ENCODE measurements around the gene LIN28A.

LIN28A gene

DNA sequence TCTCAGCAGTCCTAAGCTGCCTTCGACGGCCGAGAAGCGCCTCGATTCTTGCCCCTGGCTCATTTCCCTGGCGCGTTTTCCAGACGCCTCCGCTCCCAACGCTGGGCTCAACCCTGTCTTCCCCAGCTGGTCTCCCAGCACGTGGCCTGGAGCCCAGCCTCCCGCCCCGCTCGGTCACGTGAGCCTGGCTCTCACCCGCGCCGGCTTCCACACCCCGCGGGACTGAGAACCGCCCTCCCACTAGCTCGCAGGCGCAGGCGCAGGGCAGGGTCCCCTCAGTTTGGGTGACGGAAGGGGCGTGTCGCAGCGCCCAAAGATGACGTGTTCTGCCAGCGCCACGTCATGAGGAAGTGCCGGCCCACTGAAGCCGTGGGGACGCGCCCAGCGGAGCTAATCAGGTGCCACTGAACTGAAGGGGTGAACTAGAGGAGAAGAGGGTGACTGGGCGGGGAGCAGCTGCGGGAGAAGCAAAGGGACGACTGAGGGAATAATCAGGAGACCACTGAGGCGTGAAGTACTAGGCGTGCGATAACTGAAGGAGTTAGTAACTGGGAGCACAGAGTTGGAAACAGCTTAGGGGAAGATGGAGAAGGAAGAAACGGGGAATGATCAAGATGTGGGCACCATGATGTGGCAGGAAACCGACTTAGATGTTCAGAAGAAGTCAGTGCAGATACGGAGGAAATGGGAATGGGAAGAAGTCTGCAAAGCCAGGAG, 21.5 kb downstream of the LIN28A start, which contains the start of gene DHDDS:
Gene DHDDS, plus strand, starts transcription at position 343 of the 717 bp plus-strand sequence. CDS start 625 bp downstream, outside the sequence.
- Histone ChIP-seq H2BK12ac (ENCODE audit: low read length) (no peak within 1 kb of the TSS), H2BK120ac (ENCODE audit: low read depth, low read length) (no peak within 1 kb of the TSS), H3K23ac (ENCODE audit: low read depth, low read length, poor library complexity) (peak within 1 kb of the TSS; percentile 90), H3K4me3 (ENCODE audit: low read length in 2 of 2) (peak within 1 kb of the TSS; percentile 64 to 88), H4K91ac (ENCODE audit: low read depth, low read length, poor library complexity) (no peak within 1 kb of the TSS), H3K27me3 (ENCODE audit: control insufficient read depth in 3 of 3, insufficient read depth in 3 of 3, low read depth in 1 of 3, low read length in 3 of 3) (no peaks in the 10 kb centered on the region), H3K79me1 (ENCODE audit: low read depth, low read length) (no peaks in the 10 kb centered on the region), H2AK5ac (ENCODE audit: low read depth, low read length) (no peak within 1 kb of the TSS), H3K18ac (ENCODE audit: low read length) (peak within 1 kb of the TSS; percentile 86), H2AFZ (ENCODE audit: low read length) (peak within 1 kb of the TSS; percentile 86), H3K36me3 (replicated peaks in 1 of 2; ENCODE audit: control insufficient read depth in 2 of 2, insufficient read depth in 2 of 2, low read length in 2 of 2) (peaks cover 12 to 53% of the 10 kb centered on the region in 2 donors), H2BK5ac (ENCODE audit: low read length) (peak within 1 kb of the TSS; percentile 97), H3K27ac (replicated peaks; ENCODE audit: low read length) (peak within 1 kb of the TSS; percentile 98), H4K8ac (ENCODE audit: low read depth, low read length) (no peak within 1 kb of the TSS), H3K4ac (ENCODE audit: low read length) (peak within 1 kb of the TSS; percentile 24), H3K4me1 (ENCODE audit: control insufficient read depth in 2 of 2, insufficient read depth in 1 of 2, low read depth in 1 of 2, low read length in 2 of 2) (peaks cover 10 to 17% of the 10 kb centered on the region in 2 donors), H3K9ac (ENCODE audit: low read depth, low read length, poor library complexity) (peak within 1 kb of the TSS; percentile 67), H2BK15ac (ENCODE audit: low read length) (no peak within 1 kb of the TSS), H3K14ac (ENCODE audit: low read length) (no peak within 1 kb of the TSS), H3K4me2 (ENCODE audit: insufficient read depth, low read length, poor library complexity, severe bottlenecking) (peak within 1 kb of the TSS; percentile 55), H3K9me3 (replicated peaks in 1 of 2; ENCODE audit: control insufficient read depth in 2 of 2, insufficient read depth in 1 of 2, low read depth in 1 of 2, low read length in 2 of 2) (no peaks in the 10 kb centered on the region)
- DNase-seq (ENCODE audit: low spot score) = peak; percentile 95
- WGBS, 2 donors (ENCODE audit: extremely low coverage in 2 of 2, insufficient read length in 2 of 2, insufficient replicate concordance in 1 of 2) = no CpG with 5 or more reads among the region's 45 CpGs

DNA sequence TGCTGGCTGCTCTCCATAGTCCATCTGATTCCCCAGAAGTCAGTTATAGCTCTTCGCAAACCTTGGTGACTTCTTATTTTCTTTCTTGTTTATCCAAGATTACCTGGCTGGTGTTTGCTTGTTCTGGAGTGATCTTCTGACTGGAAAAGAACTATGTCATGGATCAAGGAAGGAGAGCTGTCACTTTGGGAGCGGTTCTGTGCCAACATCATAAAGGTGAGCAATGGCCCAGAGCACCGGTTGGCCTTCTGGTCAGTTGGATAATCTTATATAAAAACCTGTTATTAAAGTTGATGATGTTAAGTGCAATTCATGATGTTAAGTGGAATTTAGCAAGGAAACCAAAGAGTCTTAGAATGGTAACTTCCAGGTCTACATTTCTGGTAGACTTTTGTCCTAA, 22.2 kb downstream of the LIN28A start:
- H3K36me3 ChIP-seq (replicated peaks in 1 of 2; ENCODE audit: control insufficient read depth in 2 of 2, insufficient read depth in 2 of 2, low read length in 2 of 2) = peaks cover 8 to 49% of the 10 kb centered on the region in 2 donors
- H3K18ac ChIP-seq (ENCODE audit: low read length) = no peak overlapping the region
- no peak overlapping the region for H3K4ac ChIP-seq (ENCODE audit: low read length)
- no peak overlapping the region for H3K14ac ChIP-seq (ENCODE audit: low read length)
- H2BK120ac ChIP-seq (ENCODE audit: low read depth, low read length) = no peak overlapping the region
- H3K4me3 ChIP-seq (ENCODE audit: low read length in 2 of 2) = peak overlapping the region; percentile 64 to 88
- no peaks in the 10 kb centered on the region for H3K27me3 ChIP-seq (ENCODE audit: control insufficient read depth in 3 of 3, insufficient read depth in 3 of 3, low read depth in 1 of 3, low read length in 3 of 3)
- H3K27ac ChIP-seq (replicated peaks; ENCODE audit: low read length) = no peak overlapping the region
- H3K9me3 ChIP-seq (replicated peaks in 1 of 2; ENCODE audit: control insufficient read depth in 2 of 2, insufficient read depth in 1 of 2, low read depth in 1 of 2, low read length in 2 of 2) = no peaks in the 10 kb centered on the region
- no peak for DNase-seq (ENCODE audit: low spot score)
- H3K23ac ChIP-seq (ENCODE audit: low read depth, low read length, poor library complexity) = no peak overlapping the region
- H2AK5ac ChIP-seq (ENCODE audit: low read depth, low read length) = no peak overlapping the region
- H4K8ac ChIP-seq (ENCODE audit: low read depth, low read length) = no peak overlapping the region
- WGBS, 2 donors (ENCODE audit: extremely low coverage in 2 of 2, insufficient read length in 2 of 2, insufficient replicate concordance in 1 of 2) = no CpG with 5 or more reads among the region's 3 CpGs
- no peak overlapping the region for H2BK15ac ChIP-seq (ENCODE audit: low read length)
- no peaks in the 10 kb centered on the region for H3K79me1 ChIP-seq (ENCODE audit: low read depth, low read length)
- no peak overlapping the region for H2BK12ac ChIP-seq (ENCODE audit: low read length)
- peaks cover 10 to 12% of the 10 kb centered on the region in 2 donors for H3K4me1 ChIP-seq (ENCODE audit: control insufficient read depth in 2 of 2, insufficient read depth in 1 of 2, low read depth in 1 of 2, low read length in 2 of 2)
- no peak overlapping the region for H3K9ac ChIP-seq (ENCODE audit: low read depth, low read length, poor library complexity)
- H4K91ac ChIP-seq (ENCODE audit: low read depth, low read length, poor library complexity) = no peak overlapping the region
- H3K4me2 ChIP-seq (ENCODE audit: insufficient read depth, low read length, poor library complexity, severe bottlenecking) = peak overlapping the region; percentile 55
- H2BK5ac ChIP-seq (ENCODE audit: low read length) = no peak overlapping the region
- peak overlapping the region; percentile 86 for H2AFZ ChIP-seq (ENCODE audit: low read length)

DNA sequence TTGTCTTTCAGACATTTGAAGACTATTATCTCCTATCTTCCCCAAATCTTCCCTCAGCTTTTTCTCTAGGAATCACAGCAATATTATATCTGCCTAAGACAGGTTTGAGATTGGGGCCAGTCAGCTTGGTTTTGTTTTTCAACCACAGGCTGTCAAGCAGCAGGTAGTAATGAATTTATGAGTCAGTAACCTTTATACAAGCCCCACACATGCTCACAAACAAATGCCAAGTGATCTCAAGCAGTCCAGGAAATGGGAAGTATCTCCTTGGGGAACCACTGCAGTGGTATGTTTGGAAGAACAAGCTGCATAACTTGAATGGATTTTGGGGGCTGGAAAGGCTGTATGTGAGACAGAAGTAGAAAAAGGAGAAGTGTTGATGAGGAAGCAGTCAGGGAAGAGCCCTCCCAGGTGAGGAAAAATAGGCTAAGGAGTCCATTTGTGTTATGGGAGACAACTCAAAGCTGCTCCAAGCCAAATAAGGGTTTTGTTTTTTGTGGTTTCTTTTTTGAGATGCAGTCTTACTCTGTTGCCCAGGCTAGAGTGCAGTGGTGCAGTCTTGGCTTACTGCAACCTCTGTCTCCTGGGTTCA, 23.6 kb downstream of the LIN28A start:
- H3K79me1 ChIP-seq (ENCODE audit: low read depth, low read length) = no peaks in the 10 kb centered on the region
- peaks cover 14 to 50% of the 10 kb centered on the region in 2 donors for H3K36me3 ChIP-seq (replicated peaks in 1 of 2; ENCODE audit: control insufficient read depth in 2 of 2, insufficient read depth in 2 of 2, low read length in 2 of 2)
- H3K27ac ChIP-seq (replicated peaks; ENCODE audit: low read length) = no peak overlapping the region
- H3K4me3 ChIP-seq (ENCODE audit: low read length in 2 of 2) = no peak overlapping the region
- H3K23ac ChIP-seq (ENCODE audit: low read depth, low read length, poor library complexity) = no peak overlapping the region
- no peak overlapping the region for H4K8ac ChIP-seq (ENCODE audit: low read depth, low read length)
- no peak overlapping the region for H2AFZ ChIP-seq (ENCODE audit: low read length)
- H3K9me3 ChIP-seq (replicated peaks in 1 of 2; ENCODE audit: control insufficient read depth in 2 of 2, insufficient read depth in 1 of 2, low read depth in 1 of 2, low read length in 2 of 2) = no peaks in the 10 kb centered on the region
- no peak overlapping the region for H2BK12ac ChIP-seq (ENCODE audit: low read length)
- no peak overlapping the region for H2BK15ac ChIP-seq (ENCODE audit: low read length)
- H2BK5ac ChIP-seq (ENCODE audit: low read length) = no peak overlapping the region
- H3K9ac ChIP-seq (ENCODE audit: low read depth, low read length, poor library complexity) = no peak overlapping the region
- no peak overlapping the region for H2BK120ac ChIP-seq (ENCODE audit: low read depth, low read length)
- H3K4me2 ChIP-seq (ENCODE audit: insufficient read depth, low read length, poor library complexity, severe bottlenecking) = no peak overlapping the region
- H3K14ac ChIP-seq (ENCODE audit: low read length) = no peak overlapping the region
- no peak for DNase-seq (ENCODE audit: low spot score)
- no peak overlapping the region for H3K4ac ChIP-seq (ENCODE audit: low read length)
- no peak overlapping the region for H4K91ac ChIP-seq (ENCODE audit: low read depth, low read length, poor library complexity)
- peaks cover 9 to 10% of the 10 kb centered on the region in 2 donors for H3K4me1 ChIP-seq (ENCODE audit: control insufficient read depth in 2 of 2, insufficient read depth in 1 of 2, low read depth in 1 of 2, low read length in 2 of 2)
- H3K27me3 ChIP-seq (ENCODE audit: control insufficient read depth in 3 of 3, insufficient read depth in 3 of 3, low read depth in 1 of 3, low read length in 3 of 3) = no peaks in the 10 kb centered on the region
- H3K18ac ChIP-seq (ENCODE audit: low read length) = no peak overlapping the region
- no peak overlapping the region for H2AK5ac ChIP-seq (ENCODE audit: low read depth, low read length)

DNA sequence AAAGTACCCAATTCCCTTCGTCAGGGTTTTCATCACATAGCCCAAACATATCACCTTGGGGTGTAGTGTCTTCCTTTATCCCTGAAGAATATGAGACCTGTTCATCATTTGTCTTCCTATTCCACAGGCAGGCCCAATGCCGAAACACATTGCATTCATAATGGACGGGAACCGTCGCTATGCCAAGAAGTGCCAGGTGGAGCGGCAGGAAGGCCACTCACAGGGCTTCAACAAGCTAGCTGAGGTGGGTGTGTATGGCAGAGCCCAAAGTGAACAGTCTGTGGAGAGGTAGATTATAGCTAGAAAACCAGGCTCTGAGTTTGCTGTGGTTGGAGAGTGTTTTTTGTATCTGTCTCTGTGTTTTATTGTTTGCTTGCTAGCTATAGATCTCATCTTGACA, 27.4 kb downstream of the LIN28A start:
- no peak overlapping the region for H2BK15ac ChIP-seq (ENCODE audit: low read length)
- H3K4me2 ChIP-seq (ENCODE audit: insufficient read depth, low read length, poor library complexity, severe bottlenecking) = no peak overlapping the region
- H2BK5ac ChIP-seq (ENCODE audit: low read length) = no peak overlapping the region
- H3K14ac ChIP-seq (ENCODE audit: low read length) = no peak overlapping the region
- H4K8ac ChIP-seq (ENCODE audit: low read depth, low read length) = no peak overlapping the region
- no CpG with 5 or more reads among the region's 6 CpGs for WGBS, 2 donors (ENCODE audit: extremely low coverage in 2 of 2, insufficient read length in 2 of 2, insufficient replicate concordance in 1 of 2)
- peaks cover 0 to 1% of the 10 kb centered on the region in 2 donors for H3K9me3 ChIP-seq (replicated peaks in 1 of 2; ENCODE audit: control insufficient read depth in 2 of 2, insufficient read depth in 1 of 2, low read depth in 1 of 2, low read length in 2 of 2)
- DNase-seq (ENCODE audit: low spot score) = no peak
- H3K4me3 ChIP-seq (ENCODE audit: low read length in 2 of 2) = no peak overlapping the region
- H3K27me3 ChIP-seq (ENCODE audit: control insufficient read depth in 3 of 3, insufficient read depth in 3 of 3, low read depth in 1 of 3, low read length in 3 of 3) = no peaks in the 10 kb centered on the region
- H3K4ac ChIP-seq (ENCODE audit: low read length) = no peak overlapping the region
- H2BK12ac ChIP-seq (ENCODE audit: low read length) = no peak overlapping the region
- H3K9ac ChIP-seq (ENCODE audit: low read depth, low read length, poor library complexity) = no peak overlapping the region
- no peak overlapping the region for H2AFZ ChIP-seq (ENCODE audit: low read length)
- H3K27ac ChIP-seq (replicated peaks; ENCODE audit: low read length) = no peak overlapping the region
- H3K36me3 ChIP-seq (replicated peaks in 1 of 2; ENCODE audit: control insufficient read depth in 2 of 2, insufficient read depth in 2 of 2, low read length in 2 of 2) = peaks cover 27 to 70% of the 10 kb centered on the region in 2 donors
- H2BK120ac ChIP-seq (ENCODE audit: low read depth, low read length) = no peak overlapping the region
- H4K91ac ChIP-seq (ENCODE audit: low read depth, low read length, poor library complexity) = no peak overlapping the region
- peaks cover 0 to 2% of the 10 kb centered on the region in 2 donors for H3K4me1 ChIP-seq (ENCODE audit: control insufficient read depth in 2 of 2, insufficient read depth in 1 of 2, low read depth in 1 of 2, low read length in 2 of 2)
- H3K79me1 ChIP-seq (ENCODE audit: low read depth, low read length) = no peaks in the 10 kb centered on the region
- no peak overlapping the region for H3K23ac ChIP-seq (ENCODE audit: low read depth, low read length, poor library complexity)
- no peak overlapping the region for H2AK5ac ChIP-seq (ENCODE audit: low read depth, low read length)
- H3K18ac ChIP-seq (ENCODE audit: low read length) = no peak overlapping the region

Measured in neuronal stem cell (in vitro differentiated cells).